ENCODE data around the gene CACNA1I.

- TF ChIP-seq FOXM1 (IDR thresholded peaks at IDR 0.05; ENCODE audit: borderline replicate concordance) (no peak), FOXA1 (IDR thresholded peaks at IDR 0.05) (no peak), ELF4 (IDR thresholded peaks at IDR 0.05) (no peak), L3MBTL2 (conservative IDR thresholded peaks at IDR 0.05) (no peak), CTBP1 (IDR thresholded peaks at IDR 0.05; ENCODE audit: borderline replicate concordance) (no peak), PKNOX1 (IDR thresholded peaks at IDR 0.05) (no peak), FOXK2 (IDR thresholded peaks at IDR 0.05) (no peak), SP1 (IDR thresholded peaks at IDR 0.05) (no peak), SUZ12 (IDR thresholded peaks at IDR 0.05) (no peak), NFRKB (IDR thresholded peaks at IDR 0.05) (no peak)
Observed at GRCh38 chr22:39574779-39575551, 4.4 kb downstream of the CACNA1I start.
